GM15510 (cell line): Measurements from ENCODE around the gene EFCC1.
A peak's percentile ranks its signal among the peaks of the same experiment; 100 is the strongest.

Experiments
- POLR2A ChIP-seq: IDR thresholded peaks from 3 replicates; pipeline ENCODE4 v1.6.1; 2011; ENCODE audit warnings: borderline replicate concordance; ENCODE audit not compliant: insufficient read length; ENCODE audit errors: extremely low read depth

Gene EFCC1

GRCh38 chr3:129018271-129018670 is 17.2 kb downstream of the EFCC1 start:
- TF ChIP-seq POLR2A: no peak

- TF ChIP-seq POLR2A: no peak
Observed at GRCh38 chr3:129018751-129019150, 17.6 kb downstream of the EFCC1 start.

- TF ChIP-seq POLR2A: no peak
Observed at GRCh38 chr3:129019266-129019665, 18.2 kb downstream of the EFCC1 start.

- no peak for TF ChIP-seq POLR2A
Observed at GRCh38 chr3:129020691-129021090, 19.6 kb downstream of the EFCC1 start.

GRCh38 chr3:129021140-129021551 is 20.0 kb downstream of the EFCC1 start:
- no peak for TF ChIP-seq POLR2A

- TF ChIP-seq POLR2A: no peak
Observed at GRCh38 chr3:129022114-129023007, 21.3 kb downstream of the EFCC1 start.

GRCh38 chr3:129023008-129023358 is 21.9 kb downstream of the EFCC1 start:
- no peak for TF ChIP-seq POLR2A

GRCh38 chr3:129023909-129024308 is 22.8 kb downstream of the EFCC1 start:
- TF ChIP-seq POLR2A: no peak

GRCh38 chr3:129025108-129025507 is 24.0 kb downstream of the EFCC1 start:
- TF ChIP-seq POLR2A: no peak

- no peak for TF ChIP-seq POLR2A
Observed at GRCh38 chr3:129025691-129026435, 24.8 kb downstream of the EFCC1 start.

- peak; percentile 65 for TF ChIP-seq POLR2A
Observed at GRCh38 chr3:129026728-129027543, 25.8 kb downstream of the EFCC1 start.

GRCh38 chr3:129027544-129027880 is 26.4 kb downstream of the EFCC1 start:
- no peak for TF ChIP-seq POLR2A

- no peak for TF ChIP-seq POLR2A
Observed at GRCh38 chr3:129028866-129029265, 27.8 kb downstream of the EFCC1 start.

GRCh38 chr3:129030611-129031010 is 29.5 kb downstream of the EFCC1 start:
- no peak for TF ChIP-seq POLR2A
